ENCODE measurements around the gene ERCC4.
A peak's percentile ranks its signal among the peaks of the same experiment; 100 is the strongest.
"Not testable (repeated sequence)": the region's sequence is repeated elsewhere in the genome, so short reads cannot be mapped to it uniquely, and the experiment has no call there.

ERCC4 gene

DNA sequence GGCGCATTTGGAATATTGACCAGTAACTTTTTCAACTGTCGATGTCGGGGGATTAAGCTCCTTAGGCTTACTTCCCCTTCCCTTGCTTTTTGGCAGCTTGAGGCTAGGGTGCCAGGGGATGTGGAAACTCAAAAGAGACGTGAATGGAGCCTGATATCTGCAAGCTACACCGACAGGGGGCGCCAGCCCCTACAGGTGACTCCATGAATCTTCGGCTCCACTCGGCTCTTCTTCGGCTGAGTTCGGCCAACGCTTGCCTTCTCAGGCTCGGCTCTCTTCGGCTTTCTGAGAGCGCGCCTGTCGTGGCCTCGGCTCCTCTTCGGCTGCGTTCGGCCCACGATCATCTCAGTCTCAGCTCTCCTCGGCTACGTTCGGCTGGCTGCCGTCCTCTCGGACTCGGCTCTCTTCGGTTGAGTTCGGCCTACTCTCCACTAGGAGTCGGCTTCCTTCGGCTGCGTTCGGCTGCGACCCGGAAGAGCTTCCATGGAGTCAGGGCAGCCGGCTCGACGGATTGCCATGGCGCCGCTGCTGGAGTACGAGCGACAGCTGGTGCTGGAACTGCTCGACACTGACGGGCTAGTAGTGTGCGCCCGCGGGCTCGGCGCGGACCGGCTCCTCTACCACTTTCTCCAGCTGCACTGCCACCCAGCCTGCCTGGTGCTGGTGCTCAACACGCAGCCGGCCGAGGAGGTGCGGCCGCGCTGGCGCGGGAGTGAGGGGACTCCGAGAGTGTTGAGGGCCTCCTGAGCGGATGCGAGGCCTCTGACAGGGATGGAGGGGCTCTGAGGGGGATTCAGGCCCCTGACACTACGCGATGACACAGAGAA lies at the start of gene ERCC4:
Gene ERCC4, plus strand, starts transcription at position 472 of the 827 bp plus-strand sequence. Its CDS starts 12 bp downstream, at position 484.
- peak; percentile 100 for DNase-seq

GRCh38 chr16:13873835-13874438 lies 46.0 kb upstream of the ERCC4 start:
- DNase-seq = peak; percentile 26

DNA sequence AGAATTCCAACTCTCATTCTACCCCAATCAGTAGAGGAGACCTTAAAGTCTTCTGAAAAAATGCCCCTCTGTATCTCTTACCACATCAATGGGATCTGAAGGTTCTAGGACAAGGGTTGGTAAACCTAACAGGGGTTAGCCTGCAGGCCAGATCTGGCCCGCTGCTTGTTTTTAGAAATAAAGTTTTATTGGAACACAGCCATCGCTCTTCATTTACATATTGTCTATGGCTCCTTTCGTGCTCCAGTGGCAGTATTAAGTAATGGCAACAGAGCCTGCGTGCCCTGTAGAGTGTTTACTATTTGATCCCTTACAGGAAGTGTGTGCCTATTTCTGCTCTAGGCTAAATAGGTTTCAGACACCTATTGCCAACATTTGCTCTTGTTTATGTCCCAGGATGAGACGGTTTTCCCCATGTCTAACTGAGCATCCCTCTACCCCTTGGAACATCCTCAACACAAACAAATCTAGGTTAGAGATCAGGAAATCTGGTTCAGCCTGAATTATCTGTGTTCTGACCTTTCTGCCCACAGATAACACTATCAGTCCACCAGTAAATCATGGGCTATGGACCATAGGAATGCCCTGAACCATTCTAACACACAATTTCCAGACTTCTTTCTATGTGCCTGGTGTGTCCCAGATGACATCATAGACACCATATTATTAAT lies 44.2 kb upstream of the ERCC4 start:
- DNase-seq = no peak

DNA sequence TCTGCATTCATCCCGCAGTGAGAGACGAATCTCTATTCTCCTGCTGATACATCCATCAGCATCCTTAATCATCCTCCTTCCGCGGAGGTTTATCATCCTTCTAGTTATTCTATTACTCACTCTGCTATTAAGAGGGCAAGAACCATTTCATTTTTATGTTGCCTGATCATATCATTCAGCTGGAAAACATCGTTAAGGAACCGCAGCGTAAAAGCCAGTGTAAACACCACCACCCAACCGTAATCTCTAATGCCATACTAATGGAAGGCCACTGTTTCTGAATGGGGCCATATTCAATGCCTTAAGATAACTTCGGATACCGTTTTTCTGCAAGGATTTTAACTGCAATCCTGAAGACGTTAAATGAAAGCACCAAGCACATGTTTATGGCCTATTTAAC lies 36.7 kb upstream of the ERCC4 start:
- DNase-seq = no peak

DNA sequence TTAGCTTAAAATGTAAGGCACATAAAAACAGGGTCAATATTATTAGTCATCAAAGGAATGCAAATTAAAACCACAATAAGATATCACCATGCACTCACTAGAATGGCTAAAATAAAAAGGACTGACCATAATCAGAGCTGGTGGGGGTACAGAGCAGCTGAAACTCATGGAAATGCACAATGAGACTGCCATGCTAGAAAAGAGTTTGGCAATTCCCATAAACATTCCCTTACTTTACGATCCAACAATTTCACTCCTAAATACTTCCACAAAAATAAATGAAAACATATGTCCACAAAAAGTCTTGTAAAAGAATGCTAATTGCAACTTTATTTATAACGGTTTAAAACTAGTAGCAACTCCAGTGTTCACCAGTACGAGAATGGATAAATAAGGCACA lies 36.1 kb upstream of the ERCC4 start:
- DNase-seq = no peak

DNA sequence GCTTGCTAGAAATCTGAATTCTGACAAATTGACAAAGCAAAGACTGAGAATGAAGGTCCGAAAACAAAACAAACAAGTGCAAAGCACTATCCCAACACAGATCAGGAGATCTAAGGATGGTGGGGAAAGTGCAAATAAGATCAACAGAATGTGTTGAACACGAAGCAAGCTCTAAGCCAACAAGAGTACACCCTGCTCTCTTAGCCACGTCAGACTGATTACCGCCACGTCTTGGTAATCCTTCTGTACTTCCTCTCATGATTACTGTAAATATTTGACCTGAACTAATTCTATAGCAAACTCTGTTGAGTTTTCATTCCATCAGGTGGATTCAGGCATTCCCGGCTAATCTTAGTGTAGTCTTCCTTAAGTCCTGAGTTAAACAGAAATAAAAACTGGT lies 34.3 kb upstream of the ERCC4 start:
- DNase-seq = no peak

DNA sequence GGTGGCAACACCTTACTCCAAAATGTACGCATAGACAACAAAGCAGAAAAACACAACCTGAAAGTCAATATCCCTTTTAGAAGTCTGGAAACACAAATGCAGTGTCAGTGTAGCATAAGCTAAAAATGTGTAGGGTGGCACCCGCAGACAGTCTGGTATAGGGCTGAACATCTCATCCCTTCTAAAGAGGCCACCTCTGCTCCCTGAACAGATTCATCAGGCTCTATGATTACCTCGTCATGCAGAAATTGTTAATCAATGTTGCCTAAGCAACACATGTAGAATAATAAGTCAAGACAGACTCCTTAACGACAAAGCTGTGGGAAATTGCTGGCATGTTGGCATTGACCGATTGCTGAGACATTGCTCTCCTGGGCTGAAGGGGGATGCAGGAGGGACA lies 33.3 kb upstream of the ERCC4 start:
- DNase-seq = no peak

DNA sequence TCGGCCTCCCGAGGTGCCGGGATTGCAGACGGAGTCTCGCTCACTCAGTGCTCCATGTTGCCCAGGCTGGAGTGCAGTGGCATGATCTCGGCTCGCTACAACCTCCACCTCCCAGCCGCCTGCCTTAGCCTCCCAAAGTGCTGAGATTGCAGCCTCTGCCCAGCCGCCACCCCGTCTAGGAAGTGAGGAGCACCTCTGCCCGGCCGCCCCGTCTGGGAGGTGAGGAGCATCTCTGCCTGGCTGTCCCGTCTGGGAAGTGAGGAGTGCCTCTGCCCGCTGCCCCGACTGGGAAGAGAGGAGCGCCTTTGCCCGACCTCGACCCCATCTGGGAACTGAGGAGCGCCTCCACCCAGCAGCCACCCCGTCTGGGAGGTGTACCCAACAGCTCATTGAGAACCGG lies 30.6 kb upstream of the ERCC4 start:
- not testable (repeated sequence) for DNase-seq

GRCh38 chr16:13892301-13892700 lies 27.7 kb upstream of the ERCC4 start:
- DNase-seq = no peak

- DNase-seq = no peak
These were observed 24.4 kb upstream of the ERCC4 start for GRCh38 chr16:13895516-13895915.

GRCh38 chr16:13896543-13897182 lies 23.3 kb upstream of the ERCC4 start:
- no peak for DNase-seq

DNA sequence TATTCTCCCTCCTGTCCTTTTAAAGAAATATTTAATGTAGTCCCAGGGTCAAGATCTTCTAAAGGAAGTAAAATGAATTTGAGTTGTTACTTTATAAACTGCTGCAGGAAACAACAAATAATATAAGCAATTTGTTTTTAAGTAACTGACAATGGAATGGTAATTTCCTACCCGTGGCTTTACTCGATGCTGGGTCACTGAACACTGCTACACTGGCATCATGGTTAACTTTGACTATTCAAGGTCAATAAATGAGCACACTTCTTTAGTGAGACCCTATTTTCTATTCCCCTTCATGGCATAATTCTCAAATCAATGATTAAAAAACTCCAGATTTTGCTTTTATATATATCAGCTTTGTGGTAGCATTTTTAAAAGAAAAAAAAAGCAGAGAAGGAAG lies 22.1 kb upstream of the ERCC4 start:
- no peak for DNase-seq

GRCh38 chr16:13898233-13898632 lies 21.7 kb upstream of the ERCC4 start:
- DNase-seq = no peak

- DNase-seq = no peak
These were observed 17.9 kb upstream of the ERCC4 start for GRCh38 chr16:13902052-13902451.

GRCh38 chr16:13902677-13903076 lies 17.3 kb upstream of the ERCC4 start:
- no peak for DNase-seq

- no peak for DNase-seq
These were observed 15.7 kb upstream of the ERCC4 start for GRCh38 chr16:13904179-13904691.

- DNase-seq = peak; percentile 27
These were observed 15.1 kb upstream of the ERCC4 start for GRCh38 chr16:13904822-13905221.

GRCh38 chr16:13906168-13907089 lies 13.5 kb upstream of the ERCC4 start:
- peak; percentile 22 for DNase-seq

DNA sequence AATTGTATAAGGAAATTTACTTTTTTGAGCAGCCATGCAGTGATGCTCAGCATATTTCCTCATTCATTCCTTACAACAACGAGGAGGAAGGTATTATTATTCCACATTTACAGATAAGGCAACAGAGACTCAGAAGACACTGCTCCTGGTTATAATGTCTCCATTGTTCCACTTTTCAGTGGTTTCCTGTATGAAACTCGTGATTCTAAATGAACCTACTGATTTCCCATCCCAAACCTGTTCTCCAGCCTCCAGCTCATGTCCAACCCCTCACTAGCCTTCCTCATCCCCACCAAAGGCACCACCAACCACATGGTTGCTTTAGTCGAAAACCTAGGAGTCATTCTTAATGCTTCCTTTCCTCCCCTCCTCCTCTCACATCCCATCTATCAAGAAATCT lies 12.5 kb upstream of the ERCC4 start:
- DNase-seq = no peak

DNA sequence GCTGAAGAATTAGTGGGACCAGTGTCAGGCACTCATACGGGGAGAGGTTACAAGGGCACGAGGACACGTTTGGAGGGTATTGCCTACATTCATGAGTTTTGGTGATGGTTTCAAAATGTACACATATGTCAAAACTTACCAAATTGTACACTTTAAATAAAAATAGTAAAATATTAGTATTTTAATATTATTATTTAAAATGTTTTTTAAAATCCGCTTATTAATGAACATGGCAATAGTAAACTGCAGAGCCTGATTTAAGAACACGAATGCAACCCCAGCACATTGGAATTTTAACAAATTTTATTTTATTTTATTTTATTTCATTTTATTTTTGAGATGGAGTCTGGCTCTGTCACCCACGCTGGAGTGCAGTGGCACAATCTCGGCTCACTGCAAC lies 10.9 kb upstream of the ERCC4 start:
- DNase-seq = no peak

DNA sequence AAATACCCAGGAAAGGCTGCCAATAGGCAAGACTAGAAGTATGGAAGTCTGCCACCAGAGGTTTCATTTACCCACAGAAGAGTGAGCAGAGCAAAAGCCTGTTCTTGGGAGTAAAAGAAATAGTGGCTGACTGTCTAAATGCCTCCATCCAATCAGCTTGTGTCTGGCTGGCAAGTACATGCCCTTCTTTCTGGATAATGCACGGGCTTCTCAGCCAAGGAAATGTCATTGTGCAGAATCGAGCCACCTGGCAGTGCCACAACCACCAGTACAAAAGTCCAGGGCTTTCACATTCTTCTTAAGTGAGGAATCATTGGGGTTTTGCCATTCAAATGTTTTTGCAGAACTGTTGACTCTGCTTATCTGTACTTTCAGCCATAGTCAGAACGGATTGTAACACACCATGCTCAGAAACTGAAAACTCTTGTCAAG lies 10.1 kb upstream of the ERCC4 start:
- no peak for DNase-seq

DNA sequence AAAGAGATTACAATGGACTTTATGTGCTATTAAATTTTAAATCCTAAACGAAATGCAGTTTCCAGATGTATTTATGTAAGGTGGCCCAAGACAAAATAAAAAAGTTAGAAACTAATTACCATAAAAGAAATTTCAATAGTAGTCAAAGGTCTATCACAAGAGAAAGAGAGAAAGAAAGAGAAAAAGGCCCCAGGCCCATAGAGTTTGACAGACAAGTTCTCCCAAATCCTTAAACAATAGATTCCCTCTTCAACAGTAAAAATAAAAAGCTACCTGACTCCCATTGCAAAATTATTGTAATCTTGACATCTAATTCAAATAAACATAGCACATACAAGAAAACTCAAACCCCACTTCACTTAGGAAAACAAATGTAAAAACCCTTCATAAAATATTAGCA lies 8.6 kb upstream of the ERCC4 start:
- no peak for DNase-seq

Data from NCI-H146 (cell line).